SHP77 (cell line): ENCODE results near the gene DSCAM.
"Not testable (repeated sequence)": the region's sequence is repeated elsewhere in the genome, so short reads cannot be mapped to it uniquely, and the experiment has no call there.

Experiments used
- DNase-seq, 2 experiments: peaks; one replicate each; lab custom pipeline; 2025; lab: John Stamatoyannopoulos, UW

DSCAM gene

DNA sequence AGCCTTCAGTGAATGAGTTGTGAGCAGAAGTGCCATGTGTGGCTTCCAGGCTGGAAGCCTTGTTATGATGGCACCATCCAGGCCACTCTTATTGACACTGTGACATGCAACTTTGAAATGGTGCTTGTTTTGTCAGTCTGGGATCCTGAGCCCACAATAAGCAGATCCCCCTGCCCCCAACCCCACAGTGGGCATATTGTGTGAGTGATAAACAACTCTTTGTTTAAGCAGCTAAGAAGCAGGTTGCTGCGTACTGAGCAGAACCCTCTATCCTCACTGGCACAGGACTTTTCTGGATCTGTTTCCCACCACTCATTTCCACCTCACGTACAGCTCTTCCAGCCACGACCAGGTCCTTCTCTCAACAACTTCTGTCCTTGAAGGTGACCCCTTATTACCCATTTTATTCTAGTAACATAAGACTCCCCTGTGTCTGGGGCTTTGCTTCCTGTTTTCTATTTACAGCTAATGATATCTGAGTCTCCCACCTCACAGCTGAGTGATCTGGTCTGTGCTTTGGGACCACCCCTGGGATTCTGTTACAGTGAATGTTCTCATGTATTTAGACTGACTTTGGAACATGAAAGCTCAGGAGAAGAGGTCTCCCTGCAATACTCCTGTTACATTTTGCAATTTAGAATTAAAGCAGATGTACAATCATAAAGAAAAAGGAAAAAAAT is 604.2 kb downstream of the DSCAM start:
- no peak for DNase-seq

DNA sequence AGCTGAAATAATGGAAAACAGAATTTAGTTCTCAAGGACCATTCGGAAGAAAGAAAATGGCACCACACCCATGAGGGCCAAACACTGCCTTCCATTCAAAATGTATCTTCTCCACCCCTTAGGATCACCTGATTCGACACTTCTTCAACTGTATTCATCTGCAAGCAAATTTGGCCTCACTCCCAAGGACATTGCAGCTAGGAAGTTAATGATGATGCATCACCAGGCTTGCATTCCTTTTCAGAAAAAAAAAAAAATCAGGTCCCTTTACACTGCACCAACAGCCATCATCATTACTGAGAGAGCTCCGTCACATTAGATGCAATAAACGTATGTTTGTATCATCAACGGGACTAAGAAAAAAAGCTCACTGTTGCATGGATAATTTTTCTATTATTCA is 611.4 kb downstream of the DSCAM start:
- no peak for DNase-seq

DNA sequence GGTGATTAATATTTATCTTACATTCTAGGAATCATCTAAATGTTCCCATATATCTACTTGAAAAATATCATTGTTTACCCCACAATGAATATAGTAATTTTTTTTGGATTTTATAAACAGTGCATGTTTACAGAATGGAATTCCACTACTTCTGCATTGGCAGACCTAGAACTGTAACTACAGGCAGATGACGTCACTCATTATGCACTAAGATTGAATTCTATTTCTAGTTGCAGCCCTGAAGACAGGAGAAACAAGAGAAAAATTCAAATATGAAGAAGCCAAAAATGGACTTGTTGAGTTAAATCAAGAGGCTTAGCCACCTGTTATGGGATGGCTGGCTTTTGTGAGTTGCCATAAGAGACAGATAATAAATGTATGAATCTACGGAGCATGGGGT is 615.0 kb downstream of the DSCAM start:
- no peak for DNase-seq

DNA sequence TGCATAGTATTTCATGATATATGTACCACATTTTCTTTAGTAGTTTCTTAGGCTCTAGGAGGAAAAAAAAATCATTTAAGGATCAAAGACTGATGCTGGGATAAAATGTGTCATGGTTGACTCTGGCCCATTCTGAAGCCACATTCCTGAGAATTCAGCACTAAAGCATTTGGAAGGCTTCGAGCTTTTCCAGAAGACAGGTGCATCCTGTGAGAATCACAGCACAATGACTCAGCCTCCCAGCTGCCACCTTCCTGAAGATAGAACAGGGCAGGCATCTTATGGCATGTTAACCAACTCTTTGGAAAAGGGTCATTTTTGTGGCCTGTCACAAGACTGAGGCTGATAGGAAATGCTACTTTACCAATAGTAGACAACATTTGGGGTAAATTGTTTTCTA is 619.9 kb downstream of the DSCAM start:
- DNase-seq = no peak

DNA sequence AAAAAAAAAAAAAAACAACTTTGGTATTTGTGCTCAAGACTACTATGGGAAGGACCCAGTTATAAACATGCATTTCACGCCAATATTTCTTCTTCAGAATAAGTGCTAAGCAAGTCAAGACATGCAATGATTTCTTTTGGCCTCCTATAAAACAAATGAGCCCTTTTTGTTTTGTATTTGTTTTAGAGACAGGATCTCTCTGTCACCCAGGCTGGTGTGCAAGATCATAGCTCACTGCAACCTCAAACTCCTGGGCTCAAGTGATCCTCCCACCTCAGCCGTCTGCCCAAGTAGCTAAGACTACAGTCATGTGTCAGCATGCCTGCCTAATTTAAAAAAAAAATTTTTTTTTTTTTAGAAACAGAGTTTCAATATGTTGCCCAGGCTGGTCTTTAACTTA is 631.0 kb downstream of the DSCAM start:
- no peak for DNase-seq

DNA sequence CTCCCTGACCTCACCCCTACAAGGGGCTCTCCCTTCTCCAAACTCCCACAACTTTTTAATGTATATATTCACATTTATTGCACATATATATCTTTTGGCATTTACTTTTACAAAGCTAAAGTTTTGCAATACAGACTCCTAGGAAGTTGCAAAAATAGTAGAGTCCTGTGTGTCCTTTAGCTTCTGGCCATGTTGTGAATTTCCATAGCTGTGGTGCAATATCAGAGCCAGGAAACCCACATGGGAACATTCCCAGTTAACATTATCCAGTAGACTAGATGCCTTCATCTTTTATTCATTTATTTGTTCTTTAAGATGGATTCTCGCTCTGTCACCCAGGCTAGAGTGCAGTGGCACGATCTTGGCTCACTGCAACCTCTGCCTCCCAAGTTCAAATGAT is 636.7 kb downstream of the DSCAM start:
- no peak for DNase-seq

DNA sequence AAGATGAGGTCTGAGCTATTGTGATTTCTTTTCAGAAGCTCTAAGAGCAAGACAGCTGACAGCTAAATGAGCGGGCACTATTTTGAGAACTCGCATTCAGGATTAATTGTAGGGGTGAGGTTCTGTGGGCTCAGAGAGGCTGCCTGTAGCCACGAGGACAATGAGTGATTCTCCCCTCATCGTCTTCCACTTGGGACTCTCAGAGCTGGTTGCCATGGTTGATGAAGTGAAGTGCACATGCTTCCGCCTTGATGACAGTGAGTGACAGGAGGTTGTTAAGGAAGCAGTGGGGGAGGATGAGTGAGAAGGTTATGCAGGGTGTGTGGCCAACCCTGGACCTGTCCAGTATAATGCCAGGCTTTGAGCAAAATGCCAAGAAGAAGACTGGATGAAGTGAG is 638.0 kb downstream of the DSCAM start:
- DNase-seq = no peak

DNA sequence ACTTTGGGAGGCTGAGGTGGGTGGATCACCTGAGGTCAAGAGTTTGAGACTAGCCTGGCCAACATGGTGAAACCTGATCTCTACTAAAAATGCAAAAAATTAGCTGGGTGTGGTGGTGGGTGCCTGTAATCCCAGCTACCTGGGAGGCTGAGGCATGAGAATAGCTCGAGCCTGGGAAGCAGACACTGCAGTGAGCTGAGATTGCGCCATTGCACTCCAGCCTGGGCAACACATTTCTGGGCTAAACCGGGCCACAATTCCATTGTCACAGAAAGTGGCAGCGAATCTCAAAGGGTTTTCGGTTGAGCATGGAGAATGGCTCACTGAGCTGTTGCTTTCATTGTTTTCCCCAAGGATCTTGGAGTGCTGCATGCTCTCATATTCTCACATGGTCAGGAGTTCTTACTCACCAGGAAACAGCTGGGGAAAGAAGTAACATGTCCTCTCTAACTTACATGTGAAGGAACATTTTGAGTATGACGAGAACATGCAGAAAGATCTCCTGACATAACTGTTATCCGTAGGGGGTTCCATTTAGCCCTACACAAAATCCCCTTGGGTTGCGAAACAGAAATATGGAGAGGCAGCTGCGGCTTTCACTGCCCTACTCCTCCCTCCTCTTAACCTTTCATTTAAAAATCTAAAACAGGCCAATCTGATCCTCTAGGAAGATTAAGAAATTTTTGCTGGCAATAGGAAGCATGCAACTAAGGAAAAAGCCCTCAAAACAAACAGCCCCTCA is 638.6 kb downstream of the DSCAM start:
- no peak for DNase-seq

DNA sequence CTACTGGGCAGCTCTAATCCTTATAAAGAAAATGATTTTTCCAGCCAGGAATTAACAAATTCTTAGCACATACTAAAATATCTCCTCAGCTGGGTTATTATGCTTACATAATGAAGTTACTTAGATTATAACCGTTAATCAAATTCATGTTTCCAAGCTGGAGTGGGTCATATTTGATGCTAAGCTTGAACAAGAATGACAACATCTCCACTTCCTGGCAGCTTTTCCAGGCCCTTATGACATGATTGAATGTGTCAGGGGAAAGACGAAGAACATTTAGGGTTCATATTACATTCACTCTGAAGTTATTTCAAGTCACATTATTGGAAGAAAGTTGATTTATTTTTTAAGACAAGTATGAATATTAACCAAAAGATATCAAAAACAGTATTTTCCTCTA is 646.0 kb downstream of the DSCAM start:
- DNase-seq = no peak

DNA sequence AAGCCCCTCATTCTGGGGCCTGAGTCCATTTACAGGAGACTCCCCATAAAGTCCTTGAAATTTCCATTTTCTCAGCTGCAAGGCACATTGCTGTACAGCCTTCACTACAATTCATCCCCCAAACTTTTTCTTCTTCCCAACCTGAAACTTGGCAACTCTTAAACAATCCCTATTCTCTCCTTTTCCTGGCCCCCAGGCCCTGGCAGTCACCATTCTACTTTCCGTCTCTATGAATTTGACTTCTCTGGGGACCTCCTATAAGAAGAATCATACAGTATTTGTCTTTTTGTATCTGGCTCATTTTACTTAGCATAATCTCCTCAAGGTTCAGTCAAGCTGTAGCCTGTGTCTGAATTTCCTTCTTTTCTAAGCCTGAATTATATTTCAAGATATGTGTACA is 646.8 kb downstream of the DSCAM start:
- DNase-seq = no peak

DNA sequence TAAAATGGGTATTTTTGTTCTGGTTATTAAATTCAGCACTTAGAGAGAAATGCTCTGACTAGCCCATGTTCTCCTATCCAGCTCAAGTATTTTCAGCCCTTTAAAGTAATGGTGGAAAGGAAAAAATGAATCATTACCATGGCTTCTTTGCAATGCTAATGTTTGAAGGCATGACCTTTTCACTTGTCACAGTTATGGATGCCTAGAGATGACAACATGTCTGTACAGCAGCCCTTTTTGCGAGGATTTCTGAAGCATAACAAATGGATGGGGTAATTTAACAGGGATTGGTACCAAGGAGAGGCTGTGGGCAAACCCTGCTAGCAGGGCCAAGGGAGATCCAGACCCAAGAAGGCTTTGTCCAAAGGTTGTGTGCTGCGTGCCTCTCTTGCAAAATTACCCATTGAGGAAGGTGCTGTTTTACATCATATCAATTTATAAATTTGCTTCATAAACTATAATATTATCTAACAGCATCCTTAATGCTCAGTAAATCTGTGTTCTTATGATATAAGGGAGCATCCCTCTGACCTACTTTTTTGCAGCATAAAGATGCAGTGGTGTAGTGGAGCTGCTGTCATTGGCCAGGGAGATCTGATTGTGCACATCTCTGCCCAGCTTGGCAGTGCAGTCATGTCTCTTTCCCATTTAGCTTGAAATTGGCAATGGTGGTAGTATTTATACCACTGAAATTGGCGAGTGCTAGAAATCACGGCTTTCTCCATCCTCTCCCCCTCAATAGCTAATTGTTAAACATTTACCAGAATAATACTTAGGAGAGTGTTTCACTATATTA is 652.6 kb downstream of the DSCAM start:
- DNase-seq = no peak

DNA sequence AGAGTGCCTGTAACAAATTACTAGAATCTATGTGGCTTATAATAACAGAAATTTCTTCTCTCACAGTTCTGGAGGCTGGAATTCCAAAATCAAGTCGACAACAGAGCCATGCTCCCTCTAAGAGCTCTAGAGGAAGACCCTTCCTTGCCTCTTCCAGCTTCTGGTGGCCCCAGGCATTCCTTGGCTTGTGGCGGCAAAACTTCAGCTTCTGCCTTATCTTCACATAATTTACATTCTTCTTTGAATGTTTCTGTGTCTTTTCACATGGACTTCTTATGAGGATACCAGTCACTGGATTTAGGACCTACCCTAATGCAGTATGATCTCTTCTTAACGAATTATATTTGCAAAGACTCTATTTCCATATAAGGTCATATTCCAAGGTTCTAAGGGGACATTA is 655.3 kb downstream of the DSCAM start:
- DNase-seq = no peak

DNA sequence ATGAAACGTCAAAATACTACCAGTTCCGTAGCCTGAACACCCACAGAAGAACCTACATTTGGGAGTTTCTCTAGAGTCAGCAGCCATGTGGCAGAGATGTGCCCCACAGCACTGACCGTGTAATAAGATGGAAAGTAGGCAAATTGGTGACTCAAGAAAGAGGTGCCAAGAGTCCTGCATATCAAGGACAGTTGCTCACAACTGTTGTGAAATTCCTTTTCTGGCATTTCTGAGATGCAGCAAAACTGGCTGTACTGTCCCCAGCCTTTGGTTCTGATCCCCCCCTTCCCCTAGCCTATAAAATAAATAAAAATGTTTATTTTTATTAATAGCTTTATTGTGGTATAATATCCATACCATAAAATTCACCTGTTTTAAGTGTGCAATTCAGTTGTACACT is 655.8 kb downstream of the DSCAM start:
- no peak for DNase-seq

DNA sequence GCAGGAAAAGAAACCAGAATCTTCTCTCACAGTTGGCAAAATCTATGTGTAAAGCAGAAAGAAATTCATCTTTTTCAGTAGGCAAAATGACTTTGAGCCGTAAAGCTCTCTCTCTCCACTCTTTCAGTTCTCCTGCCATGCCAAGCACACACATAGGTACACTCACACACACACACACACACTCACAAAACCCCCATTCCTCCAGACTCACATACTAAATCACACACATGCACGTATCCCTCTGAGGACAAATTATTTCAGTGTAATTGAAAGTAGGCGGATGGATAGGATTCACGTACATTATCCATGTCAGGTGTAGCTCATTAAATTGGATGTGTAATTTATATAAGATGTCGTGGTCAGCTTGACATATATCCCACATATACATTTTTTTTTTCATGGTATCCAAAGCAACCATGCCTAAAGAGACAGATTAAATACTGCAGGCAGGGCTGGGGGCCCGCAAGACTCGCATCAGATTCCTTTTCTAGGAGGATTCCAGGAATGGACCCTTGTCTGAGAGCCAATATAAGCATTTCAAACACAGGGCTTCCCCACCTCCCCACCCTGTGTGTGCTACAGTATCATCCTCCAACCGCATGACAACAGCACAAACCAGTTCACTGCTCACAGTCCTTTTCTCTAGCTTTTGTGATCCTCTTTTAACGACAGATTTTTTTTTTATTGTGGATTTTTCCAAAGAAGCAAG is 658.9 kb downstream of the DSCAM start:
- no peak for DNase-seq

DNA sequence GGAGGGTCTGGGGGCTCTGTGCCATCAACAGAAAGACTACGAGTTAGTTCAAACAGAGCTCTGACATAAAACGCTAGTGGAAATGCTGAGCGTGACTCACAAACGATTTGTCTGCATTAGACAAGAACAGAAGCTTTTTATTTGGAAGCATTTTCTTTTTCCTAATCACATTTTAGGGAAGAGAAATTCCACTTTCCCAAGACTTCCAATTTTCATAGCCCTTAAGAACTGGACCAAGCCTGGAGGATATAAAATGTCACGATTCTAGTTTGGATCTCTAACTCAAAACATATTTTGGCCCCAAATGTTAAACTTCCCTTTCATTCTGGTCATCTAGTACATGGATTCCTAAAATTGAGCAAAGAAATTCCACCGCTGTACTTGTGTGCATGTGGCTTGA is 659.7 kb downstream of the DSCAM start:
- DNase-seq = no peak

DNA sequence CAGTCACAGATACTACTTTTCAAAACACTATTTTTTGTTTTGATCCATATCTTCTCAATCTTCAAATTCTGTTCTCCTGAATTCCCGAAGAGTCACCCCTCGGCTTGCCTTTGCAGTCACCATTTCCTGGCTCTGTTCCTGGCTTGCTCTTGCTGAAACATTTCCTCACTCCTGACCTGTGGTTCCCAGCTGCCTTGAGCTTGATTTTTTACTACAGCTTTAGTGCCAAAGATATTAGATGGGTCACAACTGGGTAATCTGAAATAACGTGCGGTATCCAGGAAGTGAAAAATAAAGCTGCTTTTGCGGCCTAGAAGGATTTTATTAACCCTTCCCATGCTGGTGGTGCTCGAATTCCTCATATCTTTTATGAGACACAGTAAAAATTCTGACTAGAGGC is 660.9 kb downstream of the DSCAM start:
- no peak for DNase-seq

DNA sequence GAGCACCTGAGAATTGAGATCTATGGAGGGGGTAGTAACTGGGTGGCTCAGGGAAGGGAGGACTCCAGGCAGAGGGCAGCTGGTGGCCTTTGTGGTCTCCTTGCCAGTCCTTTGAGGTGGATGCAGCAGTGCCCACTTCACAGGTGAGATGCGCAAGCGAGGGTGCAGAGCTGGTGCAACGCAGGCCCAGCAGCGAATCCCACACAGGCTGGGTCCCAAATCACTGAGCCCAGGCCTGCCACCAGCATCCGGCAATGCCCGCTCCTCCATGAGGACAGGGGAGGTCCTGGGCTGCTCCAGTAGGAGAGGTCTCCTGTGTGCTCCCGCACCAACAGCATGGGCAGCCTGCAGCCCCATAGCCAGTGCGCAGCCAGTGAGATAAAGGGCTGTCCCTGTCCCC is 661.8 kb downstream of the DSCAM start:
- no peak for DNase-seq

DNA sequence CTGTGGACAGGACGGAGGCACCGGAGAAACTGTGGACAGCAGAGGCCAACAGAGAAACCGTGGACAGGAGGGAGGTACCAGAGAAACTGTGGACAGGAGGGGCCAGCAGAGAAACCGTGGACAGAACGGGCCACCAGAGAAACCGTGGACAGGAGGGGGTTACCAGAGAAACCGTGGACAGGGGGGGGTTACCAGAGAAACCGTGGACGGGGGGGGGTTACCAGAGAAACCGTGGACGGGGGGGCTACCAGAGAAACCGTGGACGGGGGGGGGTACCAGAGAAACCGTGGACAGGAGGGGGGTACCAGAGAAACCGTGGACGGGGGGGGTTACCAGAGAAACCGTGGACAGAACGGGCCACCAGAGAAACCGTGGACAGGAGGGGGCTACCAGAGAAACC is 664.5 kb downstream of the DSCAM start:
- DNase-seq = not testable (repeated sequence)

DNA sequence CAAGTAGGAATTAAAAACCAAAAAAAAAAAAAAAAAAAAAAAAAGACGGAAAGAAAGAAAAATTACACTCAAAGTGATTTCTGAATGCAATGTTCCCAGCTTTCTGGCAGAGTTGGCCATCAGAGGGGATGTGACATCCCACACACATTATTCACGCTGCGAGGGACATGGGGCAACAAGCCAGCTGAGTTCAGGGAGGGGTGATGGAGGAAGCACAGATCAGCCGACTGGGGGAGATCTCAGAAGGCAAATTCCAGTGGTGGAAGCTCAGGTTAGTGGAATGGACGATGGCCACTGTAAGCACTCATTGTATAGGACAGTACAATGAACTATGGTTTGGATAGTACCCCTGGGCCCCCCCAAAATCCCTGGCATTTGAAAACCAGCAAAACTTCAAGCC is 667.8 kb downstream of the DSCAM start:
- no peak for DNase-seq

DNA sequence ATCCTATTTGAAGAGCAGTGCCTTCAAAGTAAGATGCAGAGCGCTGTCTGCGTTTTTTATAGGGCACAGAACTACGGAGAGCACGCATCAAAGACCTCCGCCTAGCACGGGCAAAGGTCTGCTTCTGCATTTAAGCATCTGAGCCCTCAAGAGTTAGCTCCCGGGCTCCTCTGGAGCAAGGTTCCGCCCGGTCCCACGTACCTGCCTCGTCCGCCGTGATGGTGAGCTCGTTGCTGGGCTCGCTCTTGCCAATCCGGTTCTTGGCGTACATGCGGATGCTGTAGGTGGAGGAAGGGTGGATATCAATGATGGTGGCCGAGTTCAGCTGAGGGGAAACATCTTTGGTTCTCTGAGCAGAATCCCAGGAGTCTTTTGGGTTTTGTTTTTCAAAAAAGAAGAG is 668.2 kb downstream of the DSCAM start:
- no peak for DNase-seq

DNA sequence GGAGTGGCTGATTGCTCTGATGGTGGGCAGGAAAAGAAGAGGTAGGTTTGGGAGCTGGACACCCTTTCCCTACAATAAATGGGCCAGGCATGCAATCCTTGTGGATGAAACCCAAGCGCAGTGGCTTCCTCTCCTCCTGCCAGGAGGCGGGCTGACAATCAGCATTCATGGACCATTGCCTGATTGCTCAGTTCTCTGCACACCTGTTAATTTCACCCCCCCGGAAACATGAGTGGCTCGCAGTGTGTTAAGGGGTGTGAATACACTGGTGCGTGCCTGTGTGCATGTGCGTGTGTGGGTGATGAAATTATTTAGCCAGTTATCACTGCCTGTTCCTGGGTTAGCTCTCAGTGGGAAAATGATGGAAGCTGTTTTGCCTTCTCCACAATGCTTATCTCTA is 669.0 kb downstream of the DSCAM start:
- DNase-seq = no peak

DNA sequence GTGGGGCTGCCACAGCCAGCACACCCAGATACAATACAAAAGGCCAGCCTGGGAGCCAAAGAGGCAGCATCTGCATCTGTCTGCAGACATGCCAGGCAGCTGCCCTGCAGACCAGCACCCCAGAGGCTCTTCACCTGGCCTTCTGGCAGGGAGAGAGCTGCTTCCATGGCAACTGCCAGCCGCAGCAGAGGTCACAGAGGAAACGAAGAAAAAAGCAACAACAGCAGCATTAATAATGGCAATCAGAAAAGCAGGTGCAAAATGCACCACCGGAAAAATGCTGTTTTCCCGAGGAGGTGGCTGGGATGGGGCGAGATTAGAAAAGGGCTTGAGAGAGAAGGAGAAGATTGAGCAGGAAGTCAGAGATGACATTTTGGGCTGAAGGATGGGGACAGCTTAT is 670.2 kb downstream of the DSCAM start:
- peak; percentile 86 to 90 for DNase-seq

DNA sequence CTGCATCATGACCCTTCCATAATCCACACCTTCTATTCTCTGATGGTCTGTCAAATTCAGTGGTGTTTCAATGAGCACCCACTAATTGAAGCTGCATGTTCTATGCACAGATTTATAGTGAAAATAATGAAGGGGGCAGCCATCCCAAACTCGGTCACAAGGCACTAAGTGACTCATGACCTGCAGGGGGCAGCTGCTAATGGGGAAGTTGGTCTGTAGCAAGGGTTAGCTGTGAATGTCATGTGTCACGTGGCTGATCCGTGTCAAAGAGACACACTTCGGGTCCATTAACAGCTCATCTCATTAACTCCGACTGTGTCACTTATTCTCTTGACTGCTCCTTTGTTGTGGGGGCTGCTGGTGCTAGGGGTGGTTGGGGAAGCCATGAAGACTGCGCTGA is 673.1 kb downstream of the DSCAM start:
- no peak for DNase-seq
